ENCODE measurements around the gene TIAM2.

TIAM2 gene

GRCh38 chr6:155129744-155130143 lies 134.6 kb downstream of the TIAM2 start:
- DNase-seq (ENCODE audit: low spot score), result no peak

- DNase-seq (ENCODE audit: low spot score), result no peak
Observed at GRCh38 chr6:155130161-155130853, 135.2 kb downstream of the TIAM2 start.

GRCh38 chr6:155132617-155133016 lies 137.5 kb downstream of the TIAM2 start:
- DNase-seq (ENCODE audit: low spot score), result no peak

- DNase-seq (ENCODE audit: low spot score), result no peak
Observed at GRCh38 chr6:155141002-155141401, 145.9 kb downstream of the TIAM2 start.

GRCh38 chr6:155141512-155141911 lies 146.4 kb downstream of the TIAM2 start:
- no peak for DNase-seq (ENCODE audit: low spot score)

- no peak for DNase-seq (ENCODE audit: low spot score)
Observed at GRCh38 chr6:155142168-155143028, 147.3 kb downstream of the TIAM2 start.

- DNase-seq (ENCODE audit: low spot score), result no peak
Observed at GRCh38 chr6:155143029-155143577, 148.0 kb downstream of the TIAM2 start.

- no peak for DNase-seq (ENCODE audit: low spot score)
Observed at GRCh38 chr6:155143578-155144106, 148.5 kb downstream of the TIAM2 start.

GRCh38 chr6:155146205-155146604 lies 151.1 kb downstream of the TIAM2 start:
- no peak for DNase-seq (ENCODE audit: low spot score)

GRCh38 chr6:155147958-155148663 lies 153.0 kb downstream of the TIAM2 start:
- no peak for DNase-seq (ENCODE audit: low spot score)

- no peak for DNase-seq (ENCODE audit: low spot score)
Observed at GRCh38 chr6:155150967-155151671, 156.0 kb downstream of the TIAM2 start.

GRCh38 chr6:155152211-155153076 lies 157.3 kb downstream of the TIAM2 start:
- no peak for DNase-seq (ENCODE audit: low spot score)

GRCh38 chr6:155154158-155154830 lies 159.2 kb downstream of the TIAM2 start:
- no peak for DNase-seq (ENCODE audit: low spot score)

GRCh38 chr6:155155787-155156447 lies 160.8 kb downstream of the TIAM2 start:
- no peak for DNase-seq (ENCODE audit: low spot score)

- DNase-seq (ENCODE audit: low spot score), result no peak
Observed at GRCh38 chr6:155157101-155157500, 162.0 kb downstream of the TIAM2 start.

- DNase-seq (ENCODE audit: low spot score), result no peak
Observed at GRCh38 chr6:155158030-155158843, 163.1 kb downstream of the TIAM2 start.

GRCh38 chr6:155162682-155163081 lies 167.6 kb downstream of the TIAM2 start:
- no peak for DNase-seq (ENCODE audit: low spot score)

GRCh38 chr6:155163601-155164000 lies 168.5 kb downstream of the TIAM2 start:
- no peak for DNase-seq (ENCODE audit: low spot score)
